D721Med (cell line): ENCODE results near the gene CNRIP1.

Experiments
- DNase-seq: peaks from one replicate; pipeline ENCODE4 v3.0.0; 2011; ENCODE audit warnings: low spot score; ENCODE audit not compliant: insufficient read length
- FAIRE-seq: peaks from 2 replicates; lab custom pipeline; 2011; peaks lifted over from hg19 to GRCh38; lab: Jason Lieb, UNC
- CTCF ChIP-seq: IDR thresholded peaks from 2 replicates; pipeline ENCODE4 v1.5.1; 2012; ENCODE audit warnings: mild to moderate bottlenecking, control low read depth; ENCODE audit not compliant: insufficient read depth; ENCODE audit errors: missing control alignments

Gene CNRIP1

GRCh38 chr2:68341062-68341329 is 21.2 kb upstream of the CNRIP1 start:
- FAIRE-seq, result no peak

GRCh38 chr2:68340226-68341061 is 20.7 kb upstream of the CNRIP1 start:
- FAIRE-seq, result no peak
- no peak for DNase-seq
- no peak for TF ChIP-seq CTCF

More at GRCh38 chr2:68341062-68341329, 21.2 kb upstream of the CNRIP1 start:
- no peak for TF ChIP-seq CTCF
- DNase-seq, result no peak

GRCh38 chr2:68336192-68336591 is 16.4 kb upstream of the CNRIP1 start:
- FAIRE-seq (no peak), DNase-seq (no peak)
- no peak for TF ChIP-seq CTCF

GRCh38 chr2:68333931-68334330 is 14.2 kb upstream of the CNRIP1 start:
- no peak for FAIRE-seq
- no peak for DNase-seq
- TF ChIP-seq CTCF, result no peak

GRCh38 chr2:68333009-68333408 is 13.3 kb upstream of the CNRIP1 start:
- no peak for TF ChIP-seq CTCF
- FAIRE-seq, result no peak
- no peak for DNase-seq

- FAIRE-seq (no peak), DNase-seq (no peak)
- TF ChIP-seq CTCF, result no peak
These were observed 10.9 kb upstream of the CNRIP1 start for GRCh38 chr2:68330691-68331090.

- DNase-seq (no peak), FAIRE-seq (no peak)
- TF ChIP-seq CTCF, result no peak
These were observed 9.2 kb upstream of the CNRIP1 start for GRCh38 chr2:68328901-68329300.
